ENCODE measurements around the gene KRT20. TPM values are rescaled to one million over a fixed set of nuclear protein-coding genes. Genes with fewer than 3 reads are reported as not detected.

Gene KRT20
- total and polyA plus RNA-seq, 4 experiments from 2014 or later: not detected

DNA sequence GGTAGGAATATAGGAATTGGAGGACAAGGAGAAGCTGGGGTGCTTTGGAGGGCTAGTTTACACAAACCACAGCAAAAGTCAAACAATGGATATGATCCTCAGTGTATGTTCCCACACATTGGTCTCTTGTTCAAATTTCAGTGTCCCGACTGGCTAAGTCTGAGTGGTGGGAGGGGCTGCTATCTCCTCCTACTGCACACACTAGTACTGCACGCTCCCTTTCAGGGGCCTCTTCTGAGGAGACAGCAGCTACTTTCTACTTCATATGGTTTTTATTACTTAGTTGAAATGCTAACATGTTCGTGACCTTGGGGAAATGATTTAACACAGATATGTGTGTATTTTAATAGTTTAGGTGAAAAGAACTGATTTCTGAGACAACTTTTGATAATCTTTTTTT lies 43.8 kb downstream of the KRT20 start:
- POLR2A ChIA-PET (ENCODE audit: partially characterized antibody): no interaction called here
- Mint-ChIP-seq H3K27ac (peak overlapping the region in 1 of 7 donors; percentile 6), H3K4me1 (peaks cover 0 to 2% (median under 1%) of the 10 kb centered on the region in 4 donors), H3K9me3 (no peaks in the 10 kb centered on the region), H3K36me3 (peaks cover 0 to 5% of the 10 kb centered on the region in 2 donors), H3K4me3 (no peak overlapping the region), H3K27me3 (peaks cover 23 to 34% of the 10 kb centered on the region in 2 donors)
- Histone ChIP-seq H3K27ac (ENCODE audit: low read depth, low read length) (no peak overlapping the region), H3K4me1 (ENCODE audit: insufficient read depth, low read length) (no peaks in the 10 kb centered on the region), H3K9me3 (ENCODE audit: control insufficient read depth in 1 of 2, low read length in 2 of 2) (no peaks in the 10 kb centered on the region), H3K36me3 (ENCODE audit: insufficient read depth, low read length) (no peaks in the 10 kb centered on the region), H3K4me3 (ENCODE audit: low read length in 2 of 2) (no peak overlapping the region), H3K27me3 (ENCODE audit: insufficient read depth, low read length) (no peaks in the 10 kb centered on the region)
- DNase-seq: no peak
- intact Hi-C loops (cut with micrococcal nuclease): no loop called here
- CTCF ChIA-PET (ENCODE audit: partially characterized antibody): interaction anchor here (1.3 kb wide), 1 partner anchor 12 kb away, joined by 3 read pairs; no protein-coding TSS in a partner anchor

- H3K9me3 Mint-ChIP-seq: no peaks in the 10 kb centered on the region
Observed at GRCh38 chr17:40839194-40839593, 45.8 kb downstream of the KRT20 start.

DNA sequence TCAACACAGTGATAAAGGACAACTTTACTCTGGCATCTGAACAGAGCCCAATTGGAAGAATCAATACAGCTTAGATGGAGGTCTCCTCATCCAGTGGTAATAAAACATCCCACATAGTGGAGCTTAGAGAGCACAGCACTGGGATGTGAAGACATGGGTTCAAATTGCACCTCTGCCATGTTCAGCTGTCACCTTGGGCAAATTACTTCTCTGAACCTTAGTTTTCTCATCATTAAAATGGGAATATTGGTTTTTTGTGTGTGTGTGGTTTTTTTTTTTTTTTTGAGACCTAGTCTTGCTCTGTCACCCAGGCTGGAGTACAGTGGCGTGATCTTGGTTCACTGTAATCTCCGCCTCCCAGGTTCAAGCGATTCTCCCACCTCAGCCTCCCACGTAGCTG lies 49.0 kb downstream of the KRT20 start:
- ChIA-PET POLR2A (ENCODE audit: partially characterized antibody) (interaction anchor here (1.0 kb wide), 1 partner anchor 17 kb away, joined by 3 read pairs; no protein-coding TSS in a partner anchor), CTCF (ENCODE audit: partially characterized antibody) (interaction anchor here (1.5 kb wide), 1 partner anchor 827 kb away, joined by 3 read pairs; no protein-coding TSS in a partner anchor)
- no peaks in the 10 kb centered on the region for H3K27me3 ChIP-seq (ENCODE audit: insufficient read depth, low read length)
- H3K9me3 ChIP-seq (ENCODE audit: control insufficient read depth in 1 of 2, low read length in 2 of 2): no peaks in the 10 kb centered on the region
- no peaks in the 10 kb centered on the region for H3K4me1 ChIP-seq (ENCODE audit: insufficient read depth, low read length)
- DNase-seq: no peak
- H3K36me3 ChIP-seq (ENCODE audit: insufficient read depth, low read length): no peaks in the 10 kb centered on the region
- Mint-ChIP-seq H3K4me3 (no peak overlapping the region), H3K4me1 (no peaks in the 10 kb centered on the region), H3K27ac (no peak overlapping the region), H3K9me3 (no peaks in the 10 kb centered on the region), H3K36me3 (peaks cover 4% of the 10 kb centered on the region in 2 donors), H3K27me3 (peaks cover 3 to 13% of the 10 kb centered on the region in 2 donors)
- H3K27ac ChIP-seq (ENCODE audit: low read depth, low read length): no peak overlapping the region
- intact Hi-C loops (cut with micrococcal nuclease): no loop called here
- no peak overlapping the region for H3K4me3 ChIP-seq (ENCODE audit: low read length in 2 of 2)

More at GRCh38 chr17:40839194-40839593, 45.8 kb downstream of the KRT20 start:
- Mint-ChIP-seq H3K4me3 (no peak overlapping the region), H3K27me3 (peaks cover 17 to 21% of the 10 kb centered on the region in 2 donors), H3K4me1 (peaks cover 0 to 2% (median under 1%) of the 10 kb centered on the region in 4 donors), H3K27ac (no peak overlapping the region), H3K36me3 (peaks cover 3 to 9% of the 10 kb centered on the region in 2 donors)
- H3K9me3 ChIP-seq (ENCODE audit: control insufficient read depth in 1 of 2, low read length in 2 of 2): no peaks in the 10 kb centered on the region
- H3K27me3 ChIP-seq (ENCODE audit: insufficient read depth, low read length): no peaks in the 10 kb centered on the region
- no peak for DNase-seq
- H3K36me3 ChIP-seq (ENCODE audit: insufficient read depth, low read length): no peaks in the 10 kb centered on the region
- ChIA-PET CTCF (ENCODE audit: partially characterized antibody) (no interaction called here), POLR2A (ENCODE audit: partially characterized antibody) (no interaction called here)
- H3K4me1 ChIP-seq (ENCODE audit: insufficient read depth, low read length): no peaks in the 10 kb centered on the region
- no peak overlapping the region for H3K4me3 ChIP-seq (ENCODE audit: low read length in 2 of 2)
- intact Hi-C loops (cut with micrococcal nuclease): no loop called here
- no peak overlapping the region for H3K27ac ChIP-seq (ENCODE audit: low read depth, low read length)

DNA sequence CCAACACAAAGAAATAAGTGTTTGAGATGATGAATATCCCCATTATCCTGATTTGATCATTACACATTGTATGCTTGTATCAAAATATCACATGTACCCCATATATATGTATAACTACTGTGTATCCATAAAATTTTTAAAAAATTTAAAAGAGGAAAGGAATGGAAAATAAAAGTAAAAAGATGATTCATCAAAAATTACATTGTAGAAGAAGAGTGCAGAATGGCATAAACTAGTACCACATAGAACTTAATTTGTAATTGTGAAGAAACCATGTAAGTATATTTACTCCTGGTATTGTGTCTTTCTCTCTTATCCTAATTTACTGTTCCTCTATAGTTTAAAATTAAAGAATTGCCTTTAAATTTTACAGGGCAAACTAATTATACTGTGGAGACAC lies 51.2 kb downstream of the KRT20 start:
- H3K4me3 ChIP-seq (ENCODE audit: low read length in 2 of 2): no peak overlapping the region
- H3K9me3 ChIP-seq (ENCODE audit: control insufficient read depth in 1 of 2, low read length in 2 of 2): no peaks in the 10 kb centered on the region
- Mint-ChIP-seq H3K9me3 (no peaks in the 10 kb centered on the region), H3K27ac (no peak overlapping the region), H3K4me3 (no peak overlapping the region), H3K36me3 (peaks cover 4 to 12% of the 10 kb centered on the region in 2 donors), H3K27me3 (no peaks in the 10 kb centered on the region), H3K4me1 (no peaks in the 10 kb centered on the region)
- no peaks in the 10 kb centered on the region for H3K27me3 ChIP-seq (ENCODE audit: insufficient read depth, low read length)
- intact Hi-C loops (cut with micrococcal nuclease): no loop called here
- H3K27ac ChIP-seq (ENCODE audit: low read depth, low read length): no peak overlapping the region
- no peak for DNase-seq
- H3K4me1 ChIP-seq (ENCODE audit: insufficient read depth, low read length): no peaks in the 10 kb centered on the region
- ChIA-PET CTCF (ENCODE audit: partially characterized antibody) (interaction anchor here (0.8 kb wide), 1 partner anchor 23 kb away, joined by 4 read pairs; no protein-coding TSS in a partner anchor), POLR2A (ENCODE audit: partially characterized antibody) (no interaction called here)
- H3K36me3 ChIP-seq (ENCODE audit: insufficient read depth, low read length): no peaks in the 10 kb centered on the region

- Mint-ChIP-seq H3K27ac (no peak overlapping the region), H3K4me1 (peaks cover 0 to 3% (median 0%) of the 10 kb centered on the region in 4 donors), H3K36me3 (peaks cover 4 to 14% of the 10 kb centered on the region in 2 donors), H3K27me3 (no peaks in the 10 kb centered on the region), H3K9me3 (no peaks in the 10 kb centered on the region), H3K4me3 (no peak overlapping the region)
- Histone ChIP-seq H3K9me3 (ENCODE audit: control insufficient read depth in 1 of 2, low read length in 2 of 2) (no peaks in the 10 kb centered on the region), H3K36me3 (ENCODE audit: insufficient read depth, low read length) (no peaks in the 10 kb centered on the region), H3K4me1 (ENCODE audit: insufficient read depth, low read length) (no peaks in the 10 kb centered on the region), H3K27ac (ENCODE audit: low read depth, low read length) (no peak overlapping the region), H3K4me3 (ENCODE audit: low read length in 2 of 2) (no peak overlapping the region), H3K27me3 (ENCODE audit: insufficient read depth, low read length) (no peaks in the 10 kb centered on the region)
- CTCF ChIA-PET (ENCODE audit: partially characterized antibody): interaction anchor here (0.8 to 1.4 kb wide), 3 partner anchors 14 to 830 kb away, joined by 3 to 5 read pairs (median 4); no protein-coding TSS in a partner anchor
- intact Hi-C loops (cut with micrococcal nuclease): no loop called here
- POLR2A ChIA-PET (ENCODE audit: partially characterized antibody): no interaction called here
- no peak for DNase-seq
Observed at GRCh38 chr17:40832840-40833239, 52.2 kb downstream of the KRT20 start.

DNA sequence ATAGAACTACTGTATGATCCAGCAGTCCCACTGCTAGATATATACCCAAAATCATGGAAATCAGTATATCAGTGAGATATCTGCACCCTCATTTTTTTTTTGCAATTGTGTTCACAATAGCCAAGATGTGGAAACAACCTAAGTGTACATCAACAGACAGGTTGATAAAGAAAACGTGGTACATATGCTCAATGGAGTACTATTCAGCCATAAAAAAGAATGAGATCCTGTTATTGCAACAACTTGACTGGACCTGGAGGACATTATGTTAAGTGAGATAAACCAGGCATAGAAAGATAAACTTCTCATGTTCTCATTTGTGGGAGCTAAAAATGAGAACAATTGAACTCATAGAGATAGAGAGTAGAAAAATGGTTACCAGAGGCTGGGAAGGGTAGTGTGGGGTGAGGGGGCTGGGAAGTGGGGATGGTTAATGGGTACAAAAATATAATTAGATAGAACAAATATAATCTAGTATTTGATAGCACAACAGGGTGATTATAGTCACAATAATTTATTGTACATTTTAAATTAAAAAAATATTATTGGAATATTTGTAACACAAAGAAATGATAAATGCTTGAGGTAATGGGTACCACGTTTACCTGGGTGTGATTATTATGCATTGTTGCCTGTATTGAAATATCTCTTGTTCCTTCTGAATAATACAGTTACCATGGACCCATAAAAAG lies 54.8 kb downstream of the KRT20 start:
- Histone ChIP-seq H3K36me3 (ENCODE audit: insufficient read depth, low read length) (no peaks in the 10 kb centered on the region), H3K4me1 (ENCODE audit: insufficient read depth, low read length) (no peaks in the 10 kb centered on the region), H3K27me3 (ENCODE audit: insufficient read depth, low read length) (no peaks in the 10 kb centered on the region), H3K27ac (ENCODE audit: low read depth, low read length) (no peak overlapping the region), H3K9me3 (ENCODE audit: control insufficient read depth in 1 of 2, low read length in 2 of 2) (no peaks in the 10 kb centered on the region), H3K4me3 (ENCODE audit: low read length in 2 of 2) (no peak overlapping the region)
- no peak overlapping the region for H3K27ac Mint-ChIP-seq
- H3K4me1 Mint-ChIP-seq: peaks cover 0 to 6% (median 0%) of the 10 kb centered on the region in 4 donors
- H3K9me3 Mint-ChIP-seq: no peaks in the 10 kb centered on the region
- no peak overlapping the region for H3K4me3 Mint-ChIP-seq
- H3K27me3 Mint-ChIP-seq: peaks cover 7 to 11% of the 10 kb centered on the region in 2 donors
- peaks cover 4 to 28% of the 10 kb centered on the region in 2 donors for H3K36me3 Mint-ChIP-seq
- POLR2A ChIA-PET (ENCODE audit: partially characterized antibody): no interaction called here
- CTCF ChIA-PET (ENCODE audit: partially characterized antibody): no interaction called here
- intact Hi-C loops (cut with micrococcal nuclease): no loop called here
- no peak for DNase-seq

- H3K27ac ChIP-seq (ENCODE audit: low read depth, low read length): no peak overlapping the region
- no peak overlapping the region for H3K4me3 Mint-ChIP-seq
- H3K4me1 ChIP-seq (ENCODE audit: insufficient read depth, low read length): no peaks in the 10 kb centered on the region
- H3K4me3 ChIP-seq (ENCODE audit: low read length in 2 of 2): no peak overlapping the region
- ChIA-PET POLR2A (ENCODE audit: partially characterized antibody) (no interaction called here), CTCF (ENCODE audit: partially characterized antibody) (no interaction called here)
- H3K27ac Mint-ChIP-seq: no peak overlapping the region
- peaks cover 1 to 33% of the 10 kb centered on the region in 2 donors for H3K36me3 Mint-ChIP-seq
- intact Hi-C loops (cut with micrococcal nuclease): no loop called here
- no peaks in the 10 kb centered on the region for H3K36me3 ChIP-seq (ENCODE audit: insufficient read depth, low read length)
- H3K27me3 Mint-ChIP-seq: peaks cover 8 to 11% of the 10 kb centered on the region in 2 donors
- no peak for DNase-seq
- H3K4me1 Mint-ChIP-seq: peaks cover 0 to 6% (median 0%) of the 10 kb centered on the region in 4 donors
- no peaks in the 10 kb centered on the region for H3K9me3 ChIP-seq (ENCODE audit: control insufficient read depth in 1 of 2, low read length in 2 of 2)
- no peaks in the 10 kb centered on the region for H3K9me3 Mint-ChIP-seq
- no peaks in the 10 kb centered on the region for H3K27me3 ChIP-seq (ENCODE audit: insufficient read depth, low read length)
Observed at GRCh38 chr17:40828454-40829044, 56.5 kb downstream of the KRT20 start.
